Prostate gland (tissue), 2 donors: Measurements from ENCODE around the gene TMED7. TPM values are rescaled to one million over a fixed set of nuclear protein-coding genes. Genes with fewer than 3 reads are reported as not detected.

Source experiments
- DNase-seq: peaks from one replicate; pipeline ENCODE4 v3.0.0-alpha.2; 2019; ENCODE audit warnings: low spot score
- H3K27ac ChIP-seq, 2 donors: fragments of 200-600 bp; sonication (generic); 2 replicates each; pipeline ENCODE4 v1.5.1; 2017 to 2019
- H3K27me3 ChIP-seq: fragments of 200-600 bp; sonication (generic); replicated peaks from 2 replicates; pipeline ENCODE4 v1.5.1; 2019; ENCODE audit not compliant: insufficient read depth
- H3K36me3 ChIP-seq, 2 donors: fragments of 200-600 bp; sonication (generic); 1 replicate in 1 of 2; 2 replicates in 1 of 2; pipeline versions ENCODE4 v1.5.1 to v1.8.1; 2017 to 2019
- H3K4me1 ChIP-seq: fragments of 200-600 bp; sonication (generic); replicated peaks from 2 replicates; pipeline ENCODE4 v1.5.1; 2019
- H3K4me3 ChIP-seq, 2 donors: fragments of 200-600 bp; sonication (generic); 2 replicates each; pipeline ENCODE4 v1.5.1; 2017 to 2019
- H3K9me3 ChIP-seq: fragments of 200-600 bp; sonication (generic); 2 replicates; pipeline ENCODE4 v1.5.1; 2017
- CTCF ChIP-seq, 4 experiments: fragments of 200-600 bp in 2 of 4; fragments of 450-650 bp in 2 of 4; sonication (generic) in 2 of 4; IDR thresholded peaks; 1 replicate in 3 of 4; 2 replicates in 1 of 4; pipeline ENCODE4 v1.5.1; 2016 to 2019; ENCODE audit warnings: antibody characterized with exemption in 4 of 4, mild to moderate bottlenecking in 2 of 4, moderate library complexity in 2 of 4
- POLR2A ChIP-seq: fragments of 450-650 bp; IDR thresholded peaks from one replicate; pipeline ENCODE4 v1.6.1; 2016; ENCODE audit warnings: antibody characterized with exemption, mild to moderate bottlenecking
- POLR2AphosphoS5 ChIP-seq: sonication (generic); formaldehyde crosslinking; IDR thresholded peaks from one replicate; pipeline ENCODE4 v1.6.1; 2017; ENCODE audit warnings: antibody characterized with exemption
- WGBS: methylation state at CpG from one replicate; pipeline ENCODE4 v1.1.5; 2018; 5-methylcytosine and 5-hydroxymethylcytosine counted together
- intact Hi-C: fragments of 100-400 bp; cut with DNase I; formaldehyde crosslinking; loops from one replicate; pipeline ENCODE4 v1.14.2; 2022
- total RNA-seq, 2 donors: library from RNA; depleted of rRNA; stranded (reverse); fragments of >200 nt; gene quantifications; one replicate each; pipeline ENCODE4 v1.1.0, GENCODE V29; 2016

The TMED7 gene
- total RNA-seq, 2 donors from 2014 or later: 109 to 155 TPM

- TF ChIP-seq POLR2AphosphoS5 (no peak), POLR2A (no peak), CTCF (IDR thresholded peaks at IDR 0.05) (no peak)
- 79% methylated on average over 2 of the region's 2 CpGs for WGBS
- H3K27me3 ChIP-seq: no peaks in the 10 kb centered on the region
- no peak overlapping the region for H3K4me3 ChIP-seq
- intact Hi-C loops: no loop called here
- no peak overlapping the region for H3K27ac ChIP-seq
- no peak for DNase-seq
- no peaks in the 10 kb centered on the region for H3K9me3 ChIP-seq
- no peaks in the 10 kb centered on the region for H3K36me3 ChIP-seq
- no peaks in the 10 kb centered on the region for H3K4me1 ChIP-seq
Measured at GRCh38 chr5:115565233-115565632, 60.6 kb downstream of the TMED7 start.

Other genes starting within 250 kb of the TMED7 start
- 10 to 100 TPM; 17.4 to 20.8 TPM for gene FEM1C, start 81.3 kb downstream of the TMED7 start, total RNA-seq
- gene TICAM2, start 23.6 kb downstream of the TMED7 start, total RNA-seq: 1 to 10 TPM; 1.9 TPM
- 10 to 100 TPM; 20.0 to 29.8 TPM for gene CDO1, start 190.6 kb upstream of the TMED7 start, total RNA-seq
- gene ATG12, start 215.5 kb upstream of the TMED7 start, total RNA-seq: 10 to 100 TPM; 29.6 to 67.6 TPM
- 100 to 1,000 TPM in 1 of 2 donors, 10 to 100 TPM in 1; 32.0 to 163 TPM for gene AP3S1, start 215.9 kb upstream of the TMED7 start, total RNA-seq